Activated B cell treated with CpG ODN at 0.5 μM for 24 hours (primary cell): ENCODE results near the gene IL17A. TPM values are rescaled to one million over a fixed set of nuclear protein-coding genes. Genes with fewer than 3 reads are reported as not detected.

Experiments used
- ATAC-seq: fragments of 200-7000 bp; cut with Tn5 transposase; one replicate; pipeline ENCODE4 v1.10.0; 2021; ENCODE audit warnings: low read depth, mild to moderate bottlenecking, moderate library complexity
- CTCF ChIA-PET: fragments of 350-600 bp; sonication (Branson Sonifier 250); formaldehyde crosslinking; loops from one replicate; lab custom pipeline; 2021; ENCODE audit warnings: antibody characterized with exemption; lab: Charles Lee
- POLR2A ChIA-PET: fragments of 350-600 bp; sonication (Branson Sonifier 250); formaldehyde crosslinking; loops from one replicate; lab custom pipeline; 2021; ENCODE audit warnings: antibody characterized with exemption; lab: Charles Lee
- DNase-seq: peaks from one replicate; pipeline ENCODE4 v3.0.0; 2022
- H3K27ac Mint-ChIP-seq: one replicate; pipeline ENCODE4 v1.8.0; 2020; ENCODE audit warnings: mixed read lengths
- H3K27me3 Mint-ChIP-seq: one replicate; pipeline ENCODE4 v1.8.0; 2021; ENCODE audit warnings: mixed read lengths
- H3K36me3 Mint-ChIP-seq: one replicate; pipeline ENCODE4 v1.8.0; 2021; ENCODE audit warnings: low read depth, mixed read lengths
- H3K4me1 Mint-ChIP-seq: one replicate; pipeline ENCODE4 v1.8.0; 2021; ENCODE audit warnings: mixed read lengths
- H3K4me3 Mint-ChIP-seq: one replicate; pipeline ENCODE4 v1.8.0; 2020; ENCODE audit warnings: mild to moderate bottlenecking, mixed read lengths
- H3K9me3 Mint-ChIP-seq: one replicate; pipeline ENCODE4 v1.8.0; 2020; ENCODE audit warnings: mixed read lengths
- CTCF ChIP-seq: fragments of 200-600 bp; IDR thresholded peaks from one replicate; pipeline ENCODE4 v1.8.0; 2022; ENCODE audit warnings: antibody characterized with exemption, mild to moderate bottlenecking
- intact Hi-C: fragments of 100-400 bp; cut with micrococcal nuclease; formaldehyde crosslinking; loops from one replicate; pipeline ENCODE4 v1.15.1; 2024
- total RNA-seq: library from RNA; stranded (reverse); gene quantifications from 2 replicates; pipeline ENCODE4 v1.2.3, GENCODE V29; 2022

The IL17A gene
- total RNA-seq, 1 donor from 2014 or later, result not detected

GRCh38 chr6:52180787-52181558, 5.2 kb upstream of the IL17A start:
- peaks cover 6% of the 10 kb centered on the region for H3K27me3 Mint-ChIP-seq
- intact Hi-C loops, result no loop called here
- ChIA-PET CTCF (no interaction called here), POLR2A (interaction anchor here (0.7 kb wide), 1 partner anchor 1501 kb away, joined by 3 read pairs; no protein-coding TSS in a partner anchor)
- TF ChIP-seq CTCF, result no peak
- no peak for DNase-seq
- H3K36me3 Mint-ChIP-seq, result no peaks in the 10 kb centered on the region
- H3K27ac Mint-ChIP-seq, result no peak overlapping the region
- H3K4me3 Mint-ChIP-seq, result no peak overlapping the region
- no peaks in the 10 kb centered on the region for H3K9me3 Mint-ChIP-seq
- H3K4me1 Mint-ChIP-seq, result peaks cover 3% of the 10 kb centered on the region
- no peak for ATAC-seq

- peaks cover 11% of the 10 kb centered on the region for H3K27me3 Mint-ChIP-seq
- DNase-seq, result no peak
- H3K27ac Mint-ChIP-seq, result no peak overlapping the region
- ATAC-seq, result no peak
- TF ChIP-seq CTCF, result no peak
- no peaks in the 10 kb centered on the region for H3K9me3 Mint-ChIP-seq
- H3K4me1 Mint-ChIP-seq, result peaks cover 3% of the 10 kb centered on the region
- CTCF ChIA-PET, result no interaction called here
- POLR2A ChIA-PET, result no interaction called here
- H3K36me3 Mint-ChIP-seq, result no peaks in the 10 kb centered on the region
- H3K4me3 Mint-ChIP-seq, result no peak overlapping the region
- intact Hi-C loops, result no loop called here
Observed at GRCh38 chr6:52183131-52183713, 3.0 kb upstream of the IL17A start.

- Mint-ChIP-seq H3K36me3 (no peaks in the 10 kb centered on the region), H3K4me3 (no peak overlapping the region), H3K27ac (no peak overlapping the region), H3K27me3 (peaks cover 9% of the 10 kb centered on the region), H3K4me1 (no peaks in the 10 kb centered on the region), H3K9me3 (no peaks in the 10 kb centered on the region)
- DNase-seq (no peak), ATAC-seq (no peak)
- POLR2A ChIA-PET, result no interaction called here
- intact Hi-C loops, result no loop called here
- no peak for TF ChIP-seq CTCF
- CTCF ChIA-PET, result no interaction called here
Observed at GRCh38 chr6:52186480-52186879, 305 bp downstream of the IL17A start.

GRCh38 chr6:52187098-52187497, 923 bp downstream of the IL17A start:
- no peaks in the 10 kb centered on the region for H3K4me1 Mint-ChIP-seq
- ChIA-PET POLR2A (no interaction called here), CTCF (no interaction called here)
- no peak for TF ChIP-seq CTCF
- H3K27me3 Mint-ChIP-seq, result peaks cover 9% of the 10 kb centered on the region
- no peak overlapping the region for H3K27ac Mint-ChIP-seq
- ATAC-seq (no peak), DNase-seq (no peak)
- no peaks in the 10 kb centered on the region for H3K9me3 Mint-ChIP-seq
- intact Hi-C loops, result no loop called here
- H3K36me3 Mint-ChIP-seq, result no peaks in the 10 kb centered on the region
- H3K4me3 Mint-ChIP-seq, result no peak overlapping the region

GRCh38 chr6:52189974-52190373, 3.8 kb downstream of the IL17A start:
- ChIA-PET POLR2A (no interaction called here), CTCF (no interaction called here)
- Mint-ChIP-seq H3K9me3 (no peaks in the 10 kb centered on the region), H3K4me1 (no peaks in the 10 kb centered on the region), H3K36me3 (no peaks in the 10 kb centered on the region), H3K4me3 (no peak overlapping the region), H3K27me3 (peaks cover 7% of the 10 kb centered on the region), H3K27ac (no peak overlapping the region)
- no peak for DNase-seq
- no peak for ATAC-seq
- intact Hi-C loops, result no loop called here
- no peak for TF ChIP-seq CTCF
